ENCODE data around the gene RDH5.

Gene RDH5

DNA sequence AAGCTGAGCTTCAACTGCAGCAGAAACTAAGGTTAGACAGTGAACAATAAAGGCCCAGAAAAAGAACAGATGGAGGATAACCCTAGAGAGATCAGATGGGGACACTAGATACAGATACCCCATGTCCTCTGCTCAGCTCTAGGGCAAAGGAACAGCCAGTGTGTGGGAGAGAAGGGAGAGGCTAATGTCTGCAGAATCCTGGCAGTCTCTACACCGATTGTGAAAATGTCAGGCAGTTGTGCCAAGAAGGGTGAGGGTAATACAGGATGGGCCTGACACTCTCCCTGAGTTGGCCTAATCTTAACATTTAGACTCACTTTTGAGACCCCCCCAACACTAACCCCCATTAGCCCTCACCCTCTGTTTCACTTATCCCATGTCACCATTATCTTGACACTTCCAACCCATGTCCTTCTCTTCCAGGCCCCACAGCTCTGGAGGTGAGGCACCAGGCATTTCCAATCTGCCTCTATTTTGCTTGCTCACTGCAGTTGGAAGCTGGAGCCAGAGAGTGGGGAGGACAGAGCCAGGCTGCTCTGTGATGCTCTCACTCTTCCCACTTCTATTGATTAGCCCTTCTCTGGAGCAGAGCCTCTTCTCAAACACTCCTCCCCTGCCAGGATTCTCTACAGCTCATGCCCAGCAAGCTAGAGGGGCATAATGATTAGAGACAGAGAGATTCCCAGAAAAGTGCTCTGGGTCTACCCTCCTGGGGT lies 7.3 kb upstream of the RDH5 start:
- no peak for DNase-seq (ENCODE audit: low read depth, low spot score)

DNA sequence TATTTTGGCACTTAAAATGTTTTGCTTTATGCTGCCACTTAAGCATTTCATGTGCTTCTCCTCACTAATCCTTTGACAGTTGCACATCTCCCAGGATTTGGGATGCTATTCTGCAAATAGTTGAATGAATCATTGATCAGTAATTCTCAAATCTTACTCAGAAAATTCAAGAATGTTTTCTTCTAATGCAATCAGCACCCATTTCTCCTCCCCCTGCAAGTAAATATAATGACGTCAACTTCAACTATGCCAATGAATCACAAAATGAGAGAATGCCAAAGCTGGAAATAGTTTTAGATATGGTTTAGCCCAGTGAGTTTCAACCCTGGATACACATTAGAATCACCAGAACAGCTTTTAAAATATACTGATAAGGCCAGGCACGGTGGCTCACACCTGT lies 6.5 kb upstream of the RDH5 start:
- no peak for DNase-seq (ENCODE audit: low read depth, low spot score)

DNA sequence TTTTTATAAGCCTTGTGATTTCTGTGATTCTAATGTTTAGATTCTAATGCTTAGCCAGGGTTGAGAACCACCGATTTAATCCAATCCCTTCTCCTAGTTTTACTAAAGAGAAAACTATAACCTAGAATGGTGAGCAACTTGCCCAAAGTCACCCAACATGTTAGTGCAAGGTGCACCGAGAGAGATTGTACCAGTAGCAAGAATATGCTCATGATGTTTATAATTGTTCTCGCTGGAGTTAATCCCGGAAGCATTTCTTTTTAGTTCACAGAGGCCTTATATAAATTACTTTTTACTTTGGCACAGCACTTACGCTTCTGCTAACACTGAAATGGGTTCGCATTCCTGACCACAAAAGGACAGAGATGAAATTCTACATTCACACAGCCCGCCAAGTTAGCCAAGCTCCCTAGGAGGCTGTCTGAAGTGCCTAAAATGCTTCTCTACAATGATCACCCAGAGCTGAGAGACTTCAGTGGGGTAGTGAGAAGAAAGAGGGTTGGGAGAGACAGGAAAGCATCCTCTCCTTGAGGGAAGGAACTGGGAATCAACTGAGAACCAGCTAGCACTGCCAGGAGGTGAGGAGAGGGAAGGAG lies 4.9 kb upstream of the RDH5 start:
- no peak for DNase-seq (ENCODE audit: low read depth, low spot score)

DNA sequence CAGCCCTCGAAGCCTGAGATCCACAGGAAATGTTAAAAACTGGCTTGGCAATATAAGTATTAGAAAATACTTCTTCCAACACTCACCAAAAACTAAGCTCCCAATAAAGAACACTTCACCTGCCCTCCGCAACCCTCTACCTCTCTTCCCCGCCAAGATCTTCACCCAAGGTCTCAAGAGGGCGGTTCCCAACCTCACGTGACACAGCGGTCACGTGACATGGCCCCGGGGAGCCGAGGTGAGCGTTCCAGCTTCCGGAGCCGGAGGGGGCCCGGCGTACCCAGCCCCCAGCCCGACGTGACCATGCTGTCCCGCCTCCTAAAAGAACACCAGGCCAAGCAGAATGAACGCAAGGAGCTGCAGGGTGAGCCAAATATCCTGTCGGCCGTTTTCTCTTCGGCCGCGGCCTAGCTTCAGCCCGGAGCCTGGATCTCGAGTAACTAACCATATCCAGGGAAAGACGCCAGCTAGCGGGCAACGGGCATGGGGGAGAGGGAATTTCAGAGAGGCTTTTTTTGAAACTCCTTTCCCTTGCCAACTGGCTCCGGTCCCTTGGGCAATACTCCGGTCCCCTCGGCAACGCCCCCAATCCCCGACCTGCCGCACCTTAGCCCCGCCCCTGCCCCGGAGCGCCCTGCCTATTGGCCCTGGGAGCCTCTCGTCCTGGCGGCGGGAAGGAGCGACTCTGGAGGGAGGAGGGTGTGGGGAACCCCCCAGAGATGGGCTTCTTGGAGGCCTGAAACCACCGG lies 4.2 kb upstream of the RDH5 start, which contains the start of gene BLOC1S1:
TSS of gene BLOC1S1 (plus strand) at position 214 of the 749 bp plus-strand sequence. CDS start at position 220, 6 bp downstream.
- DNase-seq (ENCODE audit: low read depth, low spot score): peak; percentile 92

DNA sequence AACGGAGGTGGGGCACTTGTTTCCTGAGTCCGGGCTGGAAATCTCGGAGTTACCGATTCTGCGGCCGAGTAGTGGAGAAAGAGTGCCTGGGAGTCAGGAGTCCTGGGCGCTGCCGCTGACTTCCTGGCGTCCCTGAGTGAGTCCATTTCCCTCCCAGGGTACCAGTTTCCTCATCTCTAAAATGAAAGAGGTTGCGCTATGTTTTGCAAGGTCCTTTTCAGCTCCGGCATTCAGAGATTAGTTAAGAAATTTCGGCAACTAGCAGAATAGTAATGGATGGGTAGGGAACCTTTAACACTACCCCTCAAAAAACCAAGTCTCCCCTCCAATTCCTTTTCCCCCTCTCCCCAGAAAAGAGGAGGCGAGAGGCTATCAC lies 3.6 kb upstream of the RDH5 start:
- no peak for DNase-seq (ENCODE audit: low read depth, low spot score)

DNA sequence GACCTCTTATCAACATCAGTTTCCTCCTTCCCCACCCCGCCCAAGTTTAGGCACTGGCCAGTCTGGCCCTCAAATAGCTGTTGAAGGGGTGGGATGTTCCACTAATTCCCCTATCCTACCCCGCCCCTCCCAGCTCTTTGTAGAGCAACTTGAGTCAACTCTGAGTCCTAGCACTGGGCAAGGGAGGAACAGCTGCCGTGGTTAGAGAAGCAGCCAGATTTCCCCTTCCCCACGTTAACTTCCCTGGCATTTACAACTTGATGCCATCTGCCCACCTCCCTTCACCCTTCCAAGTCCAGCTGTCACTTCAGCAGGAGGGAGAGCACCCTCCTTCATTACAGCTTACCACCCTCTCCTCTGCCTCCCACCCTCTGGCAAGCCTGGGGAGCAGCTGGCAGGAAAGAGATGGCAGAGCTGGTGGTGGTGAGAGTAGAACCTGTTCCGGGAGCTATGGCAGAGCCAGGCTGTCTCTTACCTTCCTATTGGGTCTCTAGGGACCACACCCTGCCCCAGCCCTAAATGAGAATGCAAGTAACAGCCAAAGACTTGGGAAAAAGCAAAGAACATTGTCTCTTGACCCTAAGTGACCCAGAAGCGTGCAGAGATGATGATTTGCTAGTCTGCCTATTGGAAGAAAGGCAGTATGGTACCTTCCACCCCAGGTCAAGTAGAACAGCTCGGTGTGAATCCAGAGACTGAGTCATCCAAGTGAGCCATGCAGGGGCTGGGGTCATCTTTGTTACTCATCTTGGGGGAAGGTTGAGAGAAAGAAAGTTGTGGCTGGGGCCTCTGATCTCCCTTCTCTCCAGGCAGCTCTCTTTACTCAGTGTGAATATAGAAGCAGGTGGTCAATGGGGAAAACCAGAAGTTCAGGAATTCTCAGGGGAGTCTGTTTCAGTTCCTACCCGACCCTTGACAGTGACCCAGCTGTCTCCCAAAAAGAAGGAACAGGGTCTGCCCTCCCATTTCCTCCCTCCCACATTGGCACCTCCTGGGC lies 2.9 kb upstream of the RDH5 start:
- DNase-seq (ENCODE audit: low read depth, low spot score): no peak

DNA sequence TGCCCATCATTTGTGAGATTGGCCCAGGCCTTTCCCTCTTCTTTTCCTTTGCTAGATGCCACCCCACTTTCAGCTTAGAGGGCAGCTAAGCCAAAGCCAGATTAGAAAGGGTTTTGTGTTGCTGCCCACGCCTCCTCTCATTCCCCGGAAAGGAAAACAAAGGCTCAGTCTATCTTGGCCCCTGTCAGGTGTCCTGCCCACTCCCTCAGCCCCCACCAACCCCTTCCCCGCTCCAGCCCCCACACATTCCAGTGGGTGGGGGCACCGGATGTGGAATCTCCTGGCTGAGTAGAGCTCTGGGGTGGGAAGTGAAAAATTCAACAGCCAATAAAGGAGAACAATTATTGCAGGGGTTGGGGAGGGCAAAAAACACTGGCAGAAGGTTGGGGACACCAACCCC lies 2.2 kb upstream of the RDH5 start:
- DNase-seq (ENCODE audit: low read depth, low spot score): no peak

DNA sequence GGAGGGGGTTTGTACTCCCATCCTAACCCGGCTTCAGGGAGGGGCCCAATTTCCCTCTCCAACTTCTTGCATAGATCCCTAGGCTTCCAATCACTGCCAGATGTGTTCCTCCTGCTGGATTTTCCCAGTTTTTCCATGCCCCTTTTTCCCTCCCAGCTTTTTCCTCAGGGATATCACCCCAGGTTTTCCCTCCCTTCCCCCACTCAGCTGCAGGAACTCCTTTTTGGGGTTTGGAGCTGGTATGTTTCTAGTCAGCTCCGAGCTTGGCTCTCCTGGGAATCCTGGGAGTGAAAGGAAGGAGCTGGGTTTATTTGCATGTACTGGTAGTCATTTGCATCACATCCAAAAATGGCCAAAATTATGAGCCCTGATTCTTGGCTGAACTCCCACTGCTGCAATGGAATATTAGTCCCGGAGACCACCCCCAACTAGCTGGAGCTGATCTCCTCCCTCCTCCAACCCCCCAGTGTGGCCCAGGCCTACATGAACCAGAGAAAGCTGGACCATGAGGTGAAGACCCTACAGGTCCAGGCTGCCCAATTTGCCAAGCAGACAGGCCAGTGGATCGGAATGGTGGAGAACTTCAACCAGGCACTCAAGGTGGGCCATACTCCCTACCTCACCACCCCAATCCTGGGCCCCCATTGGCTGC lies 1.4 kb upstream of the RDH5 start:
- DNase-seq (ENCODE audit: low read depth, low spot score): no peak

DNA sequence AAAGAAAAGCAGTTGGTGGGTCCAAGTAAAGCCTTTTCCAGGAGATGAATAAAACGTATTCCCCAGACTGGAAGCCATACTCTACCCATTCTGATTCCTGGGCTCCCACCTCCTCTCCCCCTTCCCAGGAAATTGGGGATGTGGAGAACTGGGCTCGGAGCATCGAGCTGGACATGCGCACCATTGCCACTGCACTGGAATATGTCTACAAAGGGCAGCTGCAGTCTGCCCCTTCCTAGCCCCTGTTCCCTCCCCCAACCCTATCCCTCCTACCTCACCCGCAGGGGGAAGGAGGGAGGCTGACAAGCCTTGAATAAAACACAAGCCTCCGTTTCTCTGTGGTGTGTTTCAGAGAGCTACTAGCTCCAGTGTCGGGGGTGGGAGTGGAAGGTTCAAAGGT lies 822 bp upstream of the RDH5 start:
- no peak for DNase-seq (ENCODE audit: low read depth, low spot score)

DNA sequence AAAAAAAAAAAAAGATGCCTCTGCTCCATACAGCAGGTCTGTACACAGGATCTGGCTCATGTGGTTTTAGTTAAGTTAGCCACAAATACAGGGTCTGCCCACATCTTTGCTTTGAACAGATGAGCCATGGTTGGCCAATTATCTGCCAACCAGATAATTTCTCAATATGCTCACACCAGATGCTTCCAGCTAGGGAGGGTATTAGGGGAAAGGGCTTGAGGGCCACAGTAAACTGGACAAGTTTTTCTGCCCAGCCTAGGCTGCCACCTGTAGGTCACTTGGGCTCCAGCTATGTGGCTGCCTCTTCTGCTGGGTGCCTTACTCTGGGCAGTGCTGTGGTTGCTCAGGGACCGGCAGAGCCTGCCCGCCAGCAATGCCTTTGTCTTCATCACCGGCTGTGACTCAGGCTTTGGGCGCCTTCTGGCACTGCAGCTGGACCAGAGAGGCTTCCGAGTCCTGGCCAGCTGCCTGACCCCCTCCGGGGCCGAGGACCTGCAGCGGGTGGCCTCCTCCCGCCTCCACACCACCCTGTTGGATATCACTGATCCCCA lies 776 bp downstream of the RDH5 start:
- DNase-seq (ENCODE audit: low read depth, low spot score): peak; percentile 60

DNA sequence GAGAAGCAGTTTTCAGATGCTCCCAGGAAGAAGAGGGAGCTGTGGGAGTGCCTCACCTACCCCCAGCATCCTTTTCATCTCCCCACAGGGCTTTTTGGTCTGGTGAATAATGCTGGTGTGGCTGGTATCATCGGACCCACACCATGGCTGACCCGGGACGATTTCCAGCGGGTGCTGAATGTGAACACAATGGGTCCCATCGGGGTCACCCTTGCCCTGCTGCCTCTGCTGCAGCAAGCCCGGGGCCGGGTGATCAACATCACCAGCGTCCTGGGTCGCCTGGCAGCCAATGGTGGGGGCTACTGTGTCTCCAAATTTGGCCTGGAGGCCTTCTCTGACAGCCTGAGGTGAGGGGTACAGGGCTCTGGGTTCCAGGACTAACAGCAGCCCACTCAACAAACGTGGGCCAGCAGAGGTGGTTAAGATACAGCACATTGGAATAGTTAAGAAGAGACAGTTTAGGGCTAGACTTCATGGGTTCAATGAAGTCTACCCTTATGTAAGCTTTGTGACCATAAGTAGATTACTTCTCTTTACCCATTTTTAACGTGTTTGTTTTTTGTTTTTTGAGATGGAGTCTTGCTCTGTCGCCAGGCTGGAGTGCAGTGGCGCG lies 1.5 kb downstream of the RDH5 start:
- DNase-seq (ENCODE audit: low read depth, low spot score): no peak

DNA sequence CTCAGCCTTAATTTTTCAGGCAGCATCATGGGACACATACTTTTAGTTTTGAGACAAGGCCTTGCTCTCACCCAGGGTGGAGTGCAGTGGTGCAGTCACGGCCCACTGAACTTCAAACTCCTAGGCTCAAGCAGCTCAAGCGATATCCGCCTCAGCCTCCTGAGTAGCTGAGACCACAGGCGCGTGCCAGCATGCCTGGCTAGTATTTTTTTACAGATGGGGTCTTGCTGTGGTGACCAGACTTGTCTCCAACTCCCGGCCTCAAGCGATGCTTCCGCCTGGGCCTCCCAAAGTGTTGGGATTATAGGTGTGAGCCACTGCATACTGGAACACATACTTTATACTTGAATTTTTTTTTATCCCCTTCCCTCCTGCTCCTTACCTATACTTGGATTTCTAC lies 2.8 kb downstream of the RDH5 start:
- no peak for DNase-seq (ENCODE audit: low read depth, low spot score)

DNA sequence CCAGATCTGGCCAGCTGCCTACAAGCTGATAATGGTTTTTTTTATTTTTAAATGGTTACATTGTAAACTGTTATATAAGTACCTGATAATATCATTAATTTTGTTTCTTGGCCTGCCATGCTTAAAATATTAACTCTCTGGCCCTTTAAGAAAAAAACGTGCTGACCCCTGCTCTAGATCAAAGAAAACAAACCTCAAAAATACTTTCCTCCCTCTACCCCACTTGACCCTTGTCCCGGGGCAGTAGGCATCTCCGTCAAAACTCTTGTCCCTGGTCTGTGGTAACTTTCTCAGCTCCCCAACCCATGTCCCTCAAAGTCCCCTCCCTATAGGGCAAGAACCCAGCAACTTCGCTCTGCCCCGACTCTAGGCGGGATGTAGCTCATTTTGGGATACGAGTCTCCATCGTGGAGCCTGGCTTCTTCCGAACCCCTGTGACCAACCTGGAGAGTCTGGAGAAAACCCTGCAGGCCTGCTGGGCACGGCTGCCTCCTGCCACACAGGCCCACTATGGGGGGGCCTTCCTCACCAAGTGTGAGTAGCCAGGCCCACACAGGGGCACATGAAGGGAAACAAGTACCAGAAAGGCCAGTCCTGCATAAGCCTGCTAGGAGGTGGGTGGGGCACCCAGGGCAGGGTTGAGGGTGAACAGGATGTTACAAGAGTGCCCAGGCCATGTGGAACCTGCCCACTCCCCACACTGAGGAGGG lies 3.5 kb downstream of the RDH5 start:
- no peak for DNase-seq (ENCODE audit: low read depth, low spot score)

DNA sequence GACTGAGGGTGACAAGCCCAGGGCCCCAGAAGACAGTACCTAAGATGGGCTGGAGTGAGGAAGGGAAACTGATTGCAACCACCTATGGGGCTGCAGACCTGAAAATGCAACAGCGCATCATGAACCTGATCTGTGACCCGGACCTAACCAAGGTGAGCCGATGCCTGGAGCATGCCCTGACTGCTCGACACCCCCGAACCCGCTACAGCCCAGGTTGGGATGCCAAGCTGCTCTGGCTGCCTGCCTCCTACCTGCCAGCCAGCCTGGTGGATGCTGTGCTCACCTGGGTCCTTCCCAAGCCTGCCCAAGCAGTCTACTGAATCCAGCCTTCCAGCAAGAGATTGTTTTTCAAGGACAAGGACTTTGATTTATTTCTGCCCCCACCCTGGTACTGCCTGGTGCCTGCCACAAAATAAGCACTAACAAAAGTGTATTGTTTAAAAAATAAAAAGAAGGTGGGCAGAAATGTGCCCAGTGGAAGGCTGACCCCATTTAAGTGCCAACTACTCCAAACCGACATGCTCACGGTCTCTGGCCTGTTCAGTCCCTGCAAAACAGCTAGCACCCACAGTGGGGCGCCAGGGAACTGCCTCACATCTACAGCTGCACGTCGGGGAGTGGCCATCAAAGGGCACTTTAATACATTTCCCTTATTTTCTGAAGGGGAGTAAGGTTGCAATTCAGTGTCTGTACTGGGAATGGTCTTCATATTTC lies 4.2 kb downstream of the RDH5 start:
- no peak for DNase-seq (ENCODE audit: low read depth, low spot score)

DNA sequence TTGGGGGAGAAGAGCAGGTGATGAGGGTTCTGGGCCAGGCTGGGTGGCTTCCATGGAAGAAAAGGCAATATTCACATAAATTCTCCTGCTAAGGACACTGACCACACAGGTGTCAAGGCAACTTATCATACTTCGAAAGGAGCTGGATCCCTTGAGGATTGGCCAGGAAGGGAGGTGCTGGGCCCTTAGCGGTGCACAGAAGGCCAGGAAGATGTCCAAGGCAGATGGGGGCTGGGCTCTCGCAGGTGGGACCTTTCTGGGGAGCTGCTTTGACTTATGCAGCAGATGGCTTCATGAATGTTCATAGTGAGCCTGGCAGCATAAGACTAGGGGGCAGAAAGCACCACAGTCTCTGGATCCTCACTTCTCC lies 4.7 kb downstream of the RDH5 start:
- no peak for DNase-seq (ENCODE audit: low read depth, low spot score)

DNA sequence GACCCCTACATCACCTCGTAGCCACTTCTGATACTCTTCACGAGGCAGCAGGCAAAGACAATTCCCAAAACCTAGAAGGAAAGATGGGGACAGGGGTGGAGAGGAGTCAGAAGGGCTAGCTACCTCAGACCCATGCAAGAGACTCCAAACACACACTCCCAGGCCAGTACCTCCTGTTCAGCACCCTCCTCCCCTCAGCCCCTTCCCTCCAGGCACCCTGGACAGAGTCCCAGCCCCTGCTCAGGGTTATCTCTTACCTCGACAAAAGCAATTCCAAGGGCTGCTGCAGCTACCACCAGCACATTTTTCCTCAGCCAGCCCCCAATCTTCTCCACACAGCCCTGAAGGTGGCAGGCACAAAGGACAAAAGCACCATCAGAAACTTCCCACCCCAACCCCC lies 5.4 kb downstream of the RDH5 start:
- DNase-seq (ENCODE audit: low read depth, low spot score): no peak

DNA sequence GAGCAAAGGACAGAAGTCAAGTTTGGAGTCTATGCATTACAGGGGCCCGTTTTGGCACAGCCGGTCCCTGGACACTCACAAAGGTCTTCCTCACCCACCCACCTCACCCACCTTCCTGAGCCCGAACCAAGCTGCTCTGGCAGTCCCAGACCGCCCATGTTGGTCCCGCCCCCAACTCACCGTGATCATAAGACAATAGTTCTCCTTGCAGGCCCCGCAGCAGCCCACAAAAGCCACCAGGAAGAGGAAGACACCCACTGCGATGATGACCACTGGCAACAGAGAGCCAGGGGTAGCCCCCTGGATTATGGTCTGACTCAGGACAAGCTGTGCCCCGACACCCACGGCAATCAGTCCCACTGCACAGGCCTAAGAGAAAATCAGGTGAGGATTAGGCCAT lies 6.8 kb downstream of the RDH5 start:
- no peak for DNase-seq (ENCODE audit: low read depth, low spot score)

DNA sequence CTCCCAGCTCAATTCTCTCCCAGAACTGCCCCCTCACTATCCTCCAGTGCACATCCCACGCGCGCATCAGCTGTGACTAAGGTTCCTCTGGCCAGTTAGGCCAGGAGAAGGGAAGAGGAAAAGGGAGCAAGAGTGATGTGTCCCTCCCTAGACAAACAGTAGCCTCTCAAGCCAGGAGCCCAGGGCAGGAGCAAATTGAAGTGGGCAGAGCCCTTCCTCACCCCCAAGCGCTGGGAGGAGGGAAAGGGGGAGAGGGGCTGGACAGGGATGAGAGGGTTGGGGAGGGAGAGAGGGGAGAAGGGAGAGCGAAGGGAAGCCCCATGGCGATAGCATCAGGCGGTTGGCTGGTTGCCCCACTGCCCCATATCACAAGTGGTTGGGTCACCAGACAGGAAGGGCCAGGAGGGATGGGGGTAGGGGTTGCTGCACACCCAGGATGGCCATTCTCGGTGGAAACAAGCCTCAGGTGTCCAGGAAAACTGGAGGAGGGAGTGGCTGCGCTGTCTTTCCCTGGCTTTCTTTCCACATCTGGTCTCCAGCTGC lies 7.5 kb downstream of the RDH5 start:
- no peak for DNase-seq (ENCODE audit: low read depth, low spot score)
